SIG-M5 (cell line): ENCODE data around the gene SLCO4A1.
A peak's percentile ranks its signal among the peaks of the same experiment; 100 is the strongest.

Source experiments
- DNase-seq: peaks from one replicate; lab custom pipeline; 2025; lab: John Stamatoyannopoulos, UW

SLCO4A1 gene

DNA sequence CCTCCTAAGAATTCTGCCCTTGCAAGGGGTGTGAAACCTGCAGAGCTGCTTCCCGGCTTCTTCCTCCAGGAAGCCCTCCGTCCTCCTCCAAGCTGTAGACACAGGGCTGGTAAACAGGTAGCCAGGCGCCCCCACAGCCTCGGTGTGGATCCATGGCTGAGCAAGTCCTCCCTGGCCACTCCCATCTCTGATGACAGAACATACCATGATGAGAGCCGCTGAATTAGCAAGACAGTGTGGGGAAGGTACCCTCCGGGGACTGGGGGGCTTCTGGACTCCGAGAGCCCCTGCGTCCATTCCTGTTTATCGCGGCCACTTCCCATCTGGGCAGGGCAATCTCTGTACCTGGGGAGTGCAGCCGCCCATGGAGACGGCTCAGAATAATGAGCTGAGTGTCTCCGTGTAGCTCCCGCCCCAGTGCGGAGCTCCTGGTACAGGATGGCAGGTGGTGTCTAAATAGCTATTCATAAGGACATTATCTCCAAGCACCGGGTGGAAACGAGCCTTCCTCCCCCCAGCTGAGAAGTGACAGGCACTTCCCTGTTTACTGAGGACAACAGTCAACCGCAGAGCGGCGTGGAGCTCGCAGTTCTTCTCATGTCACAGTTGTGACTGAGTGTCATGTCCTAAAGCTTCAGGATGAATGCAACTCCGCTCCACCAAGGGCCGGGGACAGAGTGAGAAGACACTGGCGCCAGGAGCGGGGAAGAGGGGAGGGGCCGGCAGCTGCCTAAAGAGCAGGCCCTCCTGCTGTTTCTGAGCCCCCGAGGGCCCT, 43.7 kb downstream of the SLCO4A1 start:
- peak; percentile 91 for DNase-seq

DNA sequence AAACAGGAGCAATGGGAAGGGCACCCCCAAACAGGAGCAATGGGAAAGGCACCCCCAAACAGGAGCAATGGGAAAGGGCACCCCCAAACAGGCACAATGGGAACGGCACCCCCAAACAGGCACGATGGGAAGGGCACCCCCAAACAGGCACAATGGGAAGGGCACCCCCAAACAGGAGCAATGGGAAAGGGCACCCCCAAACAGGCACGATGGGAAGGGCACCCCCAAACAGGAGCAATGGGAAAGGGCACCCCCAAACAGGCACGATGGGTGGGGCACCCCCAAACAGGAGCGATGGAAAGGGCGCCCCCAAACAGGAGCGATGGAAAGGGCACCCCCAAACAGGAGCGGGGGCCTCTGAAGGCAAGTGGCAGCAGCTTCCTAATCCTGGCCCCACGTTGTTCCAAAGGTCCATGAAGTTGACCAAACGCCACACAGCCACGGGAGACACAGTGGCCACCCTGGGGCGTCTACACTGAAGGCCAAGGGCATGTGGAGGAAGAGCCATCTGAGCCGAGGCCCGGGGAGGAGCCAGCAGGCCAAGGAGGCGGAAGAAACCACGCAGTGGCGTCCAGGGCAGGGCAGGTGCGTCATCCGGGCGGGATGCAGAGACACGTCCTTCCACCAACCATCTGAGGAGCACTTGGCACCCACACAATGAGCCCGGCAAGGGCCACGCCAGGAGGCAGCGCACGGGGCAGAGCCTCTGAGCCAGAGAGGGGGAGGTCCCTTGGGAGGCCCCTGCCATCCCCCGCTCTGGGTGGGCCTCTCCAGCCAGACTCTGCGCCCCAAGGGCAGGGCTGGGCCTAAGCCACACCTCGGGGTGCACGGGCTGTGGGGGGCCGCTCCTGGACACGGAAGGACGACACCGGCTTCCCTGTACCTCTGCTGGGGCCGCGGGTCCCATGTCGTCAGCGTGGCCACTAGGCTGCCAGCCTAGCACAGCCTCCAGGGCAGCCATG, 44.8 kb downstream of the SLCO4A1 start:
- no peak for DNase-seq

DNA sequence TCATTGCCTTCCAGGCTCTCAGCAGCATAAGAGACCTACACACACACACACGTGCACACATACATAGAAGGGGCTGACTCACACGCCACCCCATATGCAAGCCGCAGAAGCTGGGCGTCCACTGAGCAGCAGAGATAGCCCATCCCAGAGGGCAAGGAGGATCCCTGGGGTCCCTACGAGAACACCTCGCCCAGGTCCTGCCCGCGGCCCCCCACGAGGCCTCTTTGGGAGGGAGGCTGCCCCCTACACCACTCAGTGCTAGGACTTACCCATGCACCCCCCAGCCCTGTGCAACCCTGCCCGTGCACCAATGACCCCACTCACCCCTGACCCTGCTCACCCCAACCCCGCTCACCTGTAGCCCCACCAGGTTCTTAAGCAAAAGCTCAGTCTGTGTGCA, 45.8 kb downstream of the SLCO4A1 start:
- DNase-seq: no peak

DNA sequence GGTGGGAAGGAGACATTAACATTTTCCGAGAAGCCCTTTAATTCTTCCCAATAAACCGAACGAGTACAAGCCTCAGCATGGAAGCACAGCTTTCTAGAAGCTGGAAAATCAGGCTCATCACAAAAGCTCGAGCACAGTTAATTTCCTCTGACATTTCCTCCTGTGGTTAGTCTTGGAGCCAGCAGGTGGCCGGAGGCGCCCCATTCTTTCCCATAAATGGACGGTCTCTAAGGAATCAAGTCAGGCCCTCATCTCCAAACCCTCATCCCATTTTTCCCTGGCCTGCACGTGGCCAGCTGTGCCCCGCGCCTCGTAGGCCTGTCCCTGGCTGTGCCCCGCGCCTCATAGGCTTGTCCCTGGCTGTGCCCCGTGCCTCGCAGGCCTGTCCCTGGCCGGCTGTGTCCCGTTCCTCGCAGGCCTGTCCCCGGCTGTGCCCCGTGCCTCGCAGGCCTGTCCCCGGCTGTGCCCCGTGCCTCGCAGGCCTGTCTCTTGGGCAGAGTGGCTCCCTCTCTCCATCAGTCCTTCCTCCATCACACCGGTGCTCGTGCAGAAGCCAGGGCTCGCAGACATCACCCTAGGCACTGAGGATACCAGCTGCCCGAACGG, 46.7 kb downstream of the SLCO4A1 start:
- DNase-seq: no peak

DNA sequence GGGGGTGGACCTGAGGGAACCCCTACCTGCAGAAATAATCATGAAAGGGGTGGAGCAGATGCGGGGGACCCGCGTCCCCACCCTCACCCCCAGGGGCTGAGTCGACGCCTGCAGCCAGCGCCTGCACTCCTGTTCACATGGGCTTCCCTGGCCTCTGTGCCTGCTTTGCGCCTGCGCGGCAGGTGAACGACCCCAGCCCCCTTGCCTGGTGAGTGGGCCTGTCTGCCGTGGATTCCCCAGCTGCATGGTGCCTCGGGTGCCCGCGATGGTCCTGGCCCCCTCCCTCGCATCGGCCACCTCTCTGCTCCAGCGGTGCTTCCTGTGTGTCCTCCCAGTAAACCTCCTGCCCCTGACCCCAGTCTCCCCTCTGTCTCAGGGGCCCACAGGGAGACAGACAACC, 47.6 kb downstream of the SLCO4A1 start:
- DNase-seq: no peak

DNA sequence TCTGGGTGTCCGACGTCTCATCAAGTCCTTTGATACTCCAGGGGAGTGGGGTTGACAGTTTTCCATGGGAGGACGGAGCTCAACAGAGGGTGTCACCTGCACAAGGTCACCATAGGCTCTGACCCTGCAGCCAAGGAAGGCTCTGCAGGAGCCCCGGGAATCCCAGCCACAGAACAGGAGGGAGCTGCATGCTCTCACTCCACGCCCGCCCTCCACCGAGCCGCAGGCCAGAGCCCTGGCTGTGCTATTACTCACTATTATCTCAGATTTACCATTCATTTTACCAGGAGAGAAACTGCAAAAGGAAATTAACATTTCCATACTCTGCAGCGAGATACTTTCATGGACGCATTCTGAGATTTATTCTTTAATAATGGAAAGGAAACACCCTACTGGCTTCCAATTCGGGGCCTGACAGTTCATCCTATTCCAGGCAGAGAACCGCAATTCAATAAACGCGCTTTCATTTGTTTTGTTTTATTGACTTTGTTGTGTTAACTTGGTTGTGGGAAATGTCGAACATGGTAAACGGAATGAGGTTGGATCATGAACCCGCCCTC, 48.0 kb downstream of the SLCO4A1 start:
- no peak for DNase-seq

DNA sequence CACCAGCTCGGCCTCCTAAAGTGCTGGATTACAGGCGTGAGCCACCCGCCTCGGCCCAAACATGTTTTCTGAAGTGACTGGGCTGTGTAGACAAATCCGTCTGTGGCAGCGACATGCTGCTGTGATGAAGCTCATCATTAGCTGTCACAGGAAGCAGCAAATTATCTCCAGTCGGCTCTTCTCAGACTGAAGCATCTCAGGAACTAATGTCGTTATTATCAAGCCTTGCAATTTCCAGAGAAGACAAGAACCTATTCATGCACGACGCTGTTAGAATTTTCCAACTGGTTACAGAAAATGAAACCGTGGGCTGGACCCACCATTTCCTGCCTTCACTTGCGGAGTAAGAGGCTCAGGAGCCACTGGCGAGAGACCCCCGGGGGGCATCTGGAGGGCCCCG, 49.2 kb downstream of the SLCO4A1 start:
- no peak for DNase-seq

DNA sequence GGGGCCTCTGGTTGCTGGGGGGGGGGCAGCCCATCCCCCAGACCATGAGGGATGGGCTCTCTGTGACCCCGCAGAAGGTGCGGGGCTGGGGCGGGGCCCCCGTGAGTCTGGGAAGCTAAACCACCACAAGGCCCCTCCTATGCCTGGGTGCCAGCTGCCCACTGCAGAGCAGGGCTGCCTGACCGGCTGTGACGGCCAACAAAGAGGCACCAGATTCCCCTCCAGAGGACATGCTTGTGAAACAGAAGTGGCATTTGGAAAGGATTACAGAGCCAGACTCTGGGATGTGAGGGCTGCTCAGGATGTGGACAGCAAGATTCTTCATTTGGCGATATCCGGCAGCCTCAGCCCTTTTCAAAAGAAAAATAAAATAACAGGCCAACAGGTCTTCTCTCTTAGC, 49.9 kb downstream of the SLCO4A1 start:
- no peak for DNase-seq

DNA sequence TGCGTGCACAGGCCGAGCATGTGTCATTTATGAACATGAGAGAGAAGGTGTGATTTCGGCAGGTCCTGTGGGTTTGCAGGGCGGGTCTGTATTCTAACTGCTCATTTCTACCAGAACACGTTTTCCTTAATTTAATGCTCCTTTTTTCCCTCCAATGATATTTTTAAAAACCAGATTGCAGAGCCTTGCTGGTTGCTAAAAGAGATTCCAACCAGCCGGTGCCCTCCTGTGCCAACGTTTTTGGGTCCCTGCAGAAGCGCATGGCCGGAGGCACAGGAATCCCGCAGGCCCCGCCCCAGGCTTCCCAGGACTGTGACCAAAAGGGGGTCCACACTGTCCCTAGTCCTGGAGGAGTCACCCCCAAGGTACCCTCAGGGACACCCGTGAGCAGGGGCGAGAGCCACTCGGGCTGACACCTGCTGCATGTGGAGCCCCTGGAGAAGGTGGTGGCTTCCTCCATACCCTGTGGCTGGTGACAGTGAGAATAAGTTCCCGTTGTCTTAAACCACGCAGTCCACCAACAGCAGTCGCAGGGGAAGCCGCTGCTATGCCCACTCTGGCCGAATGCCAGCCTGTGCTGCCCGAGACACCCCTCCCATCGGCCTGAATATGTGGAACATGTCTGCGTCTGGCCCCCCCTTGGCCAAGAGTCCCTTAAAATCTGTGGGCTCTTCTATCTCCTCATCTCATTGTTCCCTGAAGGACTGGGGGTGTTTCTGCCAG, 50.7 kb downstream of the SLCO4A1 start:
- no peak for DNase-seq

DNA sequence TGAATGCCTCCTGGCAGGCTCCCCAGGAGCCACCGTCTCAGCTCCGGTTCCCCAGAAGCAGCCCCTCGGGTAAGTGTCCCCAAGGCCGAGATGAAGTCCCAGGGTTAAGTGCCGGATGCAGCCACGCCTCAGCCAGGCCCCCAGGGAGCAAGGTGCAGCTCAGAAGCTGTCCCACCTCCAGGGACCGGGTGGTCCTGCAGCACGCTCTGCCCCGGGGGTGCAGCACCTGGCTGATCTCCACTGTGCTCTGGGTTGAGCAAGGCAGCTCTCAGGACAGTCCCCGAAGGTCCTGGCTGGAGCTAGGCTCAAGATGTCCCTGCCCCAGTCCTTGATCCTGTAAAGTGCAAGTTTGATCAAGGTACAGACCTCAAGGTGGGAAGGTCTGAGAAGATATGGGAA, 51.2 kb downstream of the SLCO4A1 start:
- no peak for DNase-seq

DNA sequence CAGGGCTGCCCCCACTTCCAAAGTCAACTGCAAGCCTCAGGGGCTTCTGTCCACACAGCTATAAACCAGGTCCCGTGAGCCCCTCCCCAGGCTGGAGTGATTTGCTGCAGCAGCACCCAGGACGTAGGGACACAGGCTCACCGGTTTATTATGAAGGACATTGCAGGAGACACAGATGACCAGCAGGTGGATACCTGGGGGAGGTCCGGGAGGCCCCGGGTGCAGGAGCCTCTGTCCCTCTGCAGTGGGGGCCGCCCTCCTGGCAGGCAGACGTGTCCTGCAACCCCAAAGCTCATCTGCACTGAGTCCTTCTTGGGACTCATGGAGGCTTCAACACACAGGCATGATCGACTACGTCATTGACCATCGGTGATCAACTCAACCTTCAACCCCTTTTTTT, 51.8 kb downstream of the SLCO4A1 start:
- no peak for DNase-seq

DNA sequence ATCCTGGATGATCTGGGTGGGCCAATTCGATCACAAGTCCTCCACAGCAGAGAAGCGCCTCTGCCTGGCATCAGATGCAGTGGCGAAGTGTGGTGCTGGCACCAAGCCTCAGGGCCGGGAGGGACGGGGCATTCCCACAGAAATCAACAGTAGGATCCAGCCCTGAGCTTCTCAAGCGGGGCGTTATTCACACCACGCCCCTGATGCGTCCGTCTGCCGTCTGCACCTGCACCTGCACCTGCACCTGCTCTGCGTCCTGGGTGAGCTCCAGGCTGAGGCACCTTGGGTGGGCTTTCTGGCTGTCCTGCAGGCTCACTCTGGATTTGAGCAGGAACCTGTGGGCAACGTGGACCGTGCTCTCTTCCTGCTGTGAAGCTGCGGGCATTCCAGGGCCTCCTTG, 52.6 kb downstream of the SLCO4A1 start:
- no peak for DNase-seq

DNA sequence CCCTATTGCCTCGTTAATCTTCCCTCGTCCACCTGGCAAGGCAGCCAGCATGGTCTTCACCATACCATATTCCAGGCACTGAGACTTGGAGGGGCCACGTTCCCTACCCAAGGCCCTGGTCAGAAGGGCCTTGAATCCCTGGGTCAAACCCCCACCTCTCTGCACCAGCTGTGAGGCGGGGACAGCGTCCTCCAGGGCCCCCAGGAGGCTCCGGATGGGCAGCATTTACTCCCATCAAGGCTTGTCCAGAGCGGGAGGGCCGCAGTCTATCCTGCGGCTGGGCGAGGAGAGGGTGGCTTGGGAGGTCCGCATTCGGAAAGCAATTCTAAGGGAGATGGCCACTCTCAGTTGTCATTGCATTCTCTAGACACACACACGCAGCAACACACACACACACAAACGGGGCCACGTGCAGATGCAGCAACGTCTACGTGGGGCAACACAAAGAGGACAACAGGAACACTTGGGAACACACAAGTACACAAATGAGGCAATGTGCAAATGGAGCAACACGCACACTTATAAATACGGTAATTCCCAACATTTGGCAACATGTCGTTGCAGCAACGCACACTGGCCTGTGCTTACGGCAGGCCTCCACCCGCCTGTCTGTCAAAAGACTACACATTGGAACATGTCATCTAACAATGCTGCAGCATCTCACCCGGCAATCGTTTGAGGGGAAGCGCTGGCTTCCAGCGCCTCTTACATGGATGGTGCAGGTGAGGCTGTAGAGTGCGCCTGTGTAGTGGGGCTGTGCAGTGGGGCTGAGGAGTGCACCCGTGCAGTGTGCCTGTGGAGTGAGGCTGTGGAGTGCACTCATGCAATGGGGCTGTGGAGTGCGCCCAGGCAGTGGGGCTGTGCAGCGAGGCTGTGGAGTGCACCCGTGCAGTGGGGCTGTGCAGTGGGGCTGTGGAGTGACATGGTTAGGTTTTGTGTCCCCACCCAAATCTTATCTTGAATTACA, 53.4 kb downstream of the SLCO4A1 start:
- no peak for DNase-seq

DNA sequence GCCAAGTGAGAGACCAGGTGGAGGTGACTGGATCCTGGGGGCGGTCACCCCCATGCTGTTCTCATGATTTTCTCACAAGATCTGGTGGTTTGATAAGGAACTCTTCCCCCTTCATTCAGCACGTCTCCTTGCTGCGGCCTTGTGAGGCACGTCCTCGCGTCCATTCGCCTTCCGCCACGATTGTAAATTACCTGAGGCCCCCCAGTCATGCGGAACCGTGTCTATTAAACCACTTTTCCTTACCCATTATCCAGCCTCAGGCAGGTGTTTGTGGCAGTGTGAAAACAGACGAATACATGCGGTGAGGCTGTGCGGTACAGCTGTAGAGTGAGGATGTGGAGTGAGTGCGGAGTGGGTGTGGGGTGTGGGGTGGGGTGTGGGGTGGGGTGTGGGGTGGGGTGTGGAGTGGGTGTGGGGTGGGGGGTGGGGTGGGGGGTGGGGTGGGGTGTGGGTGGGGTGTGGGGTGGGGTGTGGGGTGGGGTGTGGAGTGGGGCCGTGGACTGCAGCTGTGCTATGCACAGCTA, 54.2 kb downstream of the SLCO4A1 start:
- no peak for DNase-seq

DNA sequence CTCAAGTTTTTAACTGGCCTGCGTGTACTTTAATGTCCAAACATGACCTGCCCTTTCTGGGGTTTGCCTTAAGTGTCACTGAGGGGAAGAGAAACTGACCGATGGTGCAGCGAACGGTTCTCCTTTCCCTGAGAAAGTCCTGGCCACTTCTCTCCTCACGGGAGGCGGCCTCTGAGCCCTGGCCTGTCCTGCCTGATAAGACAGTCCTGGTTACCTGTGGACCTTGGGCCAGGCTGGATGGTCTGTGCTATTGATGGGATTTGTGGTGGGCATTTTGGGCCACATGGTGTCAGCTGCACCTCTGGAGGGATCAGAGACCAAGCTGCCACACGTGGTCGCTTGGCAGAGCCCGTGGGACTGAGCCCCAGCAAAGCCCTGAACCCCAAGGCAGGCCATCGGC, 54.7 kb downstream of the SLCO4A1 start:
- DNase-seq: no peak

DNA sequence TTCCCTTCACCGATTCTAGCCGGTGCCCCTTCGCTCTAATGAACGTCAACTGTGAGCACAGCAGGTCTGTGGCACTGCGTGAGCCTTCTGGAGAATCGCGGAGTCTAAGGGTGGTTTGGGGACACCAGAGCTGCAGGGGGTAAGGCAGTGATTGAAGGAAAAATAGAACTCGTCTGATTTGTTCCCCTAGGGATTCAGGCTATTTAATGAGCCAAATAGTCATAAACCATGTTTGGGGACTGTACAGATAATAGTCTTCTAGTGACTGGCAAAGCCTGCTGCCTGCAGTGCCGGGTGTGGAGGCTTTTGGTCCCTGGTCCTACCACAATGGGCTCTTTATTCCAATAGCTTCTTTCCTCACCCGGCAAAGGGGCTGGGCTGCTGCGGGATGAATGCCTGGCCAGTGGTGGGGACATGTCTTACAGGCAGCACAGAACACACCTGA, 55.2 kb downstream of the SLCO4A1 start:
- no peak for DNase-seq

DNA sequence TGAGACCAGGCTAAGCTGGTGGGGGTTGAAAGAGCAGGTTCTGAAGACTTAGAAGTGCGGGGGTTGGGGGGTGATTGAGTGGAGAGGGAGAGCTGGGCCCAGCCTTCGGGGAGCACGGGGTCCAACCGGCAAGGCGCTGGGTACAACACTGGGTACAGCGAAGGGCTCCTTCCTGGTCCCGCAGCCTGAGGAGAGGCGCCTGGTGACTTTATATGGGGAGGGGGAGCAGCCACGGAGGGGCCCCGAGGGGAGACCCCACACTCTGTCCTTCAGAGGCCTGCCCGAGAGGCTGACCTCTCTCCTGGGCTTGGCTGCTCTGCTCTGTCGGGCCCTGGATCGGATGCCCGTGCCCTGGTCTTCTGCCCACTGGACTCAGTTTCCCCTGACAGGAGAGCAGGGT, 55.9 kb downstream of the SLCO4A1 start:
- DNase-seq: no peak

DNA sequence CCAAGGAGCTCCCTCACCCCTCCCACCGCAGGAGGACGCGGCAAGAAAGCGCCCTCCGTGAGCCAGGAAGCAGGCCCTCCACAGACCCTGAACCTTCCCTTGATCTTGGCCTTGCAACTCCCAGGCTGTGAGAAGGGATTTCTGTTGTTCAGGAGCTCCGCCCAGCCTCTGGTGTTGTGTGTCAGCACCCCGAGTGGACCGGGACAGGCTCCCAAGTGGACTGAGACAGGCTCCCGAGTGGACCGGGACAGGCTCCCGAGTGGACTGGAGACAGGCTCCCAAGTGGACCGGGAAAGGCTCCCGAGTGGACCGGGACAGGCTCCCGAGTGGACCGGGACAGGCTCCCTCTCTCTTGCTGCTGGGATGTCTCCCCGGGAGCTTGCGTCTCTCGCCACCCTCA, 57.0 kb downstream of the SLCO4A1 start:
- DNase-seq: no peak

DNA sequence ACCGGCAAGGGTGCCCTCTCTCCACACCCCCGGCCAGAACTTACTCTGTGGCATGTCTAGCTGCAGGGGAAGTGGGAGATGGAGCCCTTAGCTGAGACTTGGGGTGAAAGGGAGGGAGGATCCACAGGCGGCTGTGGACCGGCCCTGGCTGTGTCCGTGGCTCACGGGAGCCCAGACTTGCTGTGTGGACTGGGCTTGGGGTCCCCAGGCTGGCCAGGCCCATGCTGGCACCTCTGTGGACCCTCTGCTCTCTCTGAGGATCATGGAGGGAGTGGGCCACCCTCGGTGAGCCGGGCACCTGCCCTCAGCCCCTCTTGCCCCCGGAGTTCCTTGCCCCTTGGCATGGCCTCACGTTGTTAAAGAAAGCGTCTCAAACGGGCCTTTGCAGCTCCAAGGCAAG, 57.4 kb downstream of the SLCO4A1 start:
- DNase-seq: no peak

DNA sequence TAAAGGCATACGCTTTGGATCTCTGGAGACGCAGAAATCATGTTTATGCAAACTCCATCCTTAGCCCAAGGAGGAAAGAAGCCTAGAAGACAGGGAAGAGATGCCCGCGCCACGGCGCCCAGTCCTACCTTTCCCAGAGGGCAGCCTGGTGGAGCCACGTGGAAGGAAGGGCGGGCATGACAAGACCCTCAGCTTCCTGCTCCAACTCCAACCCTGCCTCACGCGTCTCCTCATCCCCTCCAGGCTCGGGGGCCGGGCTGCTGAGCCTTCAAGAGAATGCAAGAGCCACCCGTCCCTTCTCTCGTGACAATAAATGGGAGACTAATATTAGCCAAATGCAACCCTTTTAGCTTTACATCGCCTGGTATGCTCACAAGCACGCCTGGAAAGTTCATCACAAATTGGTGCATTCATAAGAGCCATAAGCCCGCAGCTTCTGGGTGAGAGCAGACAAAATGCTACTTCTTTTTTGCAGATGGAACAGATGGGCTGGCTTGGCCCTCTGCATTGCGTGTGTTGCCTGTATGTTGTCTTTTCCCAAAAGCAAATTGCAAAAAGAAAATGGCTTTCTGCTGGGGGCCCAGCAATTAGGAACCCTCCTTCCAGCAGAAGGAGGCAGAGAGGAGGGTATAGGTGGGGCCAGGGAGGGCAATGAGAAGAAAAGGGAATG, 58.1 kb downstream of the SLCO4A1 start:
- DNase-seq: no peak
